Neuronal stem cell (in vitro differentiated cells): ENCODE data around the gene SLC28A1.
A peak's percentile ranks its signal among the peaks of the same experiment; 100 is the strongest.

Source experiments
- DNase-seq: peaks from one replicate; pipeline ENCODE4 v3.0.0-alpha.2; 2013; ENCODE audit warnings: low spot score
- H2AFZ ChIP-seq: one replicate; pipeline ENCODE4 v1.6.1; 2013; ENCODE audit warnings: mild to moderate bottlenecking, low read length, inconsistent platforms
- H2AK5ac ChIP-seq: 2 replicates; pipeline ENCODE4 v1.6.1; 2013; ENCODE audit warnings: low read depth, mild to moderate bottlenecking, inconsistent platforms, low read length, moderate library complexity, mixed read lengths
- H2BK120ac ChIP-seq: 2 replicates; pipeline ENCODE4 v1.6.1; 2013; ENCODE audit warnings: low read depth, mild to moderate bottlenecking, inconsistent platforms, low read length, moderate library complexity, mixed read lengths
- H2BK12ac ChIP-seq: one replicate; pipeline ENCODE4 v1.6.1; 2013; ENCODE audit warnings: low read length, inconsistent platforms
- H2BK15ac ChIP-seq: 2 replicates; pipeline ENCODE4 v1.6.1; 2013; ENCODE audit warnings: mild to moderate bottlenecking, low read length, inconsistent platforms, mixed read lengths
- H2BK5ac ChIP-seq: one replicate; pipeline ENCODE4 v1.6.1; 2013; ENCODE audit warnings: inconsistent platforms, mild to moderate bottlenecking, low read length, moderate library complexity
- H3K14ac ChIP-seq: one replicate; pipeline ENCODE4 v1.6.1; 2013; ENCODE audit warnings: low read length, inconsistent platforms
- H3K18ac ChIP-seq: 2 replicates; pipeline ENCODE4 v1.6.1; 2013; ENCODE audit warnings: low read length, inconsistent platforms
- H3K23ac ChIP-seq: 2 replicates; pipeline ENCODE4 v1.6.1; 2013; ENCODE audit warnings: low read depth, mild to moderate bottlenecking, mixed read lengths, low read length, inconsistent platforms; ENCODE audit not compliant: poor library complexity
- H3K27ac ChIP-seq: replicated peaks from 3 replicates; pipeline ENCODE4 v1.5.1; 2013; ENCODE audit warnings: low read length, inconsistent platforms
- H3K27me3 ChIP-seq, 3 experiments: 2 replicates each; pipeline ENCODE4 v1.6.1; 2013; ENCODE audit warnings: low read length in 3 of 3, mild to moderate bottlenecking in 2 of 3, inconsistent platforms in 1 of 3, low read depth in 1 of 3, mixed read lengths in 1 of 3, moderate library complexity in 1 of 3; ENCODE audit not compliant: control insufficient read depth in 3 of 3, insufficient read depth in 3 of 3
- H3K36me3 ChIP-seq, 2 donors: replicated peaks in 1 of 2; 2 replicates each; pipeline ENCODE4 v1.6.1; 2013; ENCODE audit warnings: low read length in 2 of 2; ENCODE audit not compliant: control insufficient read depth in 2 of 2, insufficient read depth in 2 of 2
- H3K4ac ChIP-seq: 2 replicates; pipeline ENCODE4 v1.6.1; 2013; ENCODE audit warnings: inconsistent platforms, mild to moderate bottlenecking, low read length, moderate library complexity
- H3K4me1 ChIP-seq, 2 donors: 1 replicate in 1 of 2; 2 replicates in 1 of 2; pipeline ENCODE4 v1.6.1; 2013; ENCODE audit warnings: low read length in 2 of 2, low read depth in 1 of 2; ENCODE audit not compliant: control insufficient read depth in 2 of 2, insufficient read depth in 1 of 2
- H3K4me2 ChIP-seq: one replicate; pipeline ENCODE4 v1.6.1; 2013; ENCODE audit warnings: mild to moderate bottlenecking, low read length, inconsistent platforms; ENCODE audit not compliant: insufficient read depth, poor library complexity, severe bottlenecking
- H3K4me3 ChIP-seq, 2 donors: 2 replicates each; pipeline ENCODE4 v1.5.1; 2013; ENCODE audit warnings: low read length in 2 of 2, mild to moderate bottlenecking in 2 of 2, inconsistent platforms in 1 of 2, moderate library complexity in 1 of 2
- H3K79me1 ChIP-seq: one replicate; pipeline ENCODE4 v1.6.1; 2013; ENCODE audit warnings: low read depth, mild to moderate bottlenecking, inconsistent platforms, low read length, moderate library complexity
- H3K9ac ChIP-seq: one replicate; pipeline ENCODE4 v1.6.1; 2013; ENCODE audit warnings: mild to moderate bottlenecking, low read depth, low read length, inconsistent platforms; ENCODE audit not compliant: poor library complexity
- H3K9me3 ChIP-seq, 2 donors: replicated peaks in 1 of 2; 2 replicates each; pipeline versions ENCODE3 to v1.6.1; 2013; ENCODE audit warnings: low read length in 2 of 2, mild to moderate bottlenecking in 2 of 2, inconsistent platforms in 1 of 2, low read depth in 1 of 2, mixed read lengths in 1 of 2, moderate library complexity in 1 of 2; ENCODE audit not compliant: control insufficient read depth in 2 of 2, insufficient read depth in 1 of 2
- H4K8ac ChIP-seq: one replicate; pipeline ENCODE4 v1.6.1; 2013; ENCODE audit warnings: low read depth, mild to moderate bottlenecking, inconsistent platforms, low read length, moderate library complexity
- H4K91ac ChIP-seq: one replicate; pipeline ENCODE4 v1.6.1; 2013; ENCODE audit warnings: low read length, low read depth, mild to moderate bottlenecking, inconsistent platforms; ENCODE audit not compliant: poor library complexity
- WGBS, 2 donors: extraction: QIAGEN DNeasy Blood & Tissue Kit; methylation state at CpG; one replicate each; pipeline ENCODE4 v1.1.7; 2013; ENCODE audit warnings: missing lambda C conversion rate in 2 of 2, mixed read lengths in 1 of 2; ENCODE audit not compliant: insufficient read length in 2 of 2, insufficient replicate concordance in 1 of 2; ENCODE audit errors: extremely low coverage in 2 of 2; 5-methylcytosine and 5-hydroxymethylcytosine counted together

The SLC28A1 gene

DNA sequence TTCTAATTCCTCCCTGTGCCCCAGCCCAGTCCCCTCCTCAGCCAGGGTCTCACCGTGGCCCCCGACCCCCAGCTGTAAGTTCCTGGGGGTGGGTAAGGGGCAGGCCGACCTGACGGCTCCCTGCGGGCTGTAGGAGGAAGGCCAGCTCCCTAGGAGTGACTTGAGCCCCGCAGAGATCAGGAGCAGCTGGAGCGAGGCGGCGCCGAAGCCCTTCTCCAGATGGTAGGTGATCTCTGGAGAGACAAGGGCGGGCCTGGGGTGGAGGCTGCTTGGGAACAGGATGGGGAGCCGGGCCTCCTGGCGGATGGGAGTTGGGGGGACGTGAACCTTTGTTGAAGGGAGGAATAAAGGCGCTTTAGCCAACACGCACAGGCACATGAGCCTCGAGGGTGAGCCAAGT is 4.2 kb downstream of the SLC28A1 start:
- no peak overlapping the region for H3K18ac ChIP-seq
- H2BK15ac ChIP-seq, result no peak overlapping the region
- WGBS, 2 donors, result no CpG with 5 or more reads among the region's 17 CpGs
- H2AK5ac ChIP-seq, result no peak overlapping the region
- H2BK5ac ChIP-seq, result peak overlapping the region; percentile 58
- no peak overlapping the region for H2BK12ac ChIP-seq
- H3K9me3 ChIP-seq, result no peaks in the 10 kb centered on the region
- no peak for DNase-seq
- H3K4me2 ChIP-seq, result no peak overlapping the region
- H3K9ac ChIP-seq, result no peak overlapping the region
- H4K8ac ChIP-seq, result no peak overlapping the region
- H4K91ac ChIP-seq, result no peak overlapping the region
- no peak overlapping the region for H3K4me3 ChIP-seq
- no peak overlapping the region for H3K4ac ChIP-seq
- peaks cover 0 to 2% of the 10 kb centered on the region in 2 donors for H3K4me1 ChIP-seq
- H3K23ac ChIP-seq, result no peak overlapping the region
- H3K36me3 ChIP-seq, result no peaks in the 10 kb centered on the region
- no peak overlapping the region for H3K27ac ChIP-seq
- peaks cover 0 to 18% (median 0%) of the 10 kb centered on the region in 3 experiments for H3K27me3 ChIP-seq
- no peak overlapping the region for H3K14ac ChIP-seq
- H2BK120ac ChIP-seq, result no peak overlapping the region
- H2AFZ ChIP-seq, result no peak overlapping the region
- no peaks in the 10 kb centered on the region for H3K79me1 ChIP-seq

DNA sequence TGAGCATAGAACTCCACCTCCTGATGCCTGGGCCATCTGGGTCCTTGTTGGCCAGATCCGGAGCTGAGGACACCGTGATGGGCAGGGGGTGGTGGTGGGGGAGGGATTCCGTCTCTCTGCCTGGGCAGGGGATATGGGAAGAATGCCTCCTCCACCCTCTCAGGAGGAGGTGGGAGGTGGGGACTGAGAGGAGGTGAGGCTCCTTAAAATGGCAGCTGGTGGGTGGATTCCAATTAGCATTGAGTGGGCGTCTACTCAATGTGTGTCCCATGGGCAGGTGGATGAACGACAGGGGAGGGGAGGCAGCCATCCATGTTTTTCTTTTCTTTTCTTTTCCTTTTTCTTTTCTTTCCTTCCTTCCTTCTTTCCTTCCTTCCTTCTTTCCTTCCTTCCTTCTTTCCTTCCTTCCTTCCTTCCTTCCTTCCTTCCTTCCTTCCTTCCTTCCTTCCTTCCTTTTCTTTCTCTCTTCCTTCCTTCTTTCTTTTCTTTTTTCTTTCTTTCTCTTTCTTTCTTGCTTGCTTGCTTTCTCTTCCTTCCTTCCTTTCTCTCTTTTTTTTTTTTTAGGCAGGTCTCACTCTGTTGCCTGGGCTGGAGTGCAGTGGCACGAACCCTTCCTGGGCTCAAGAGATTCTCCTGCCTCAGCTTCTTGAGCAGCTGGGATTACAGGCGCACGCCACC is 5.0 kb downstream of the SLC28A1 start:
- WGBS, 2 donors, result no CpG with 5 or more reads among the region's 8 CpGs
- H3K23ac ChIP-seq, result peak overlapping the region; percentile 29
- H3K14ac ChIP-seq, result no peak overlapping the region
- no peaks in the 10 kb centered on the region for H3K79me1 ChIP-seq
- no peak overlapping the region for H2BK5ac ChIP-seq
- H3K9ac ChIP-seq, result peak overlapping the region; percentile 14
- peaks cover 0 to 15% (median 0%) of the 10 kb centered on the region in 3 experiments for H3K27me3 ChIP-seq
- DNase-seq, result no peak
- no peak overlapping the region for H4K8ac ChIP-seq
- H2AK5ac ChIP-seq, result no peak overlapping the region
- no peaks in the 10 kb centered on the region for H3K9me3 ChIP-seq
- no peak overlapping the region for H3K27ac ChIP-seq
- no peak overlapping the region for H3K4ac ChIP-seq
- no peaks in the 10 kb centered on the region for H3K36me3 ChIP-seq
- H3K18ac ChIP-seq, result peak overlapping the region; percentile 19
- H2BK15ac ChIP-seq, result no peak overlapping the region
- H3K4me2 ChIP-seq, result no peak overlapping the region
- H3K4me1 ChIP-seq, result peaks cover 0 to 2% of the 10 kb centered on the region in 2 donors
- no peak overlapping the region for H2BK120ac ChIP-seq
- no peak overlapping the region for H2AFZ ChIP-seq
- H4K91ac ChIP-seq, result no peak overlapping the region
- no peak overlapping the region for H2BK12ac ChIP-seq
- H3K4me3 ChIP-seq, result no peak overlapping the region

GRCh38 chr15:84889991-84890669 is 5.7 kb downstream of the SLC28A1 start:
- Histone ChIP-seq H3K27ac (no peak overlapping the region), H3K9me3 (no peaks in the 10 kb centered on the region), H3K14ac (no peak overlapping the region), H2AFZ (no peak overlapping the region), H3K4me3 (no peak overlapping the region), H3K4me1 (peaks cover 0 to 2% of the 10 kb centered on the region in 2 donors), H3K79me1 (no peaks in the 10 kb centered on the region), H3K18ac (peak overlapping the region; percentile 24), H2BK120ac (no peak overlapping the region), H3K4me2 (no peak overlapping the region), H3K27me3 (peaks cover 0 to 13% (median 0%) of the 10 kb centered on the region in 3 experiments), H3K23ac (no peak overlapping the region), H3K9ac (no peak overlapping the region), H3K4ac (no peak overlapping the region), H2AK5ac (no peak overlapping the region), H2BK5ac (no peak overlapping the region), H4K8ac (no peak overlapping the region), H2BK12ac (no peak overlapping the region), H2BK15ac (no peak overlapping the region), H3K36me3 (no peaks in the 10 kb centered on the region), H4K91ac (no peak overlapping the region)
- DNase-seq, result no peak
- WGBS, 2 donors, result no CpG with 5 or more reads among the region's 6 CpGs

GRCh38 chr15:84890670-84891162 is 6.3 kb downstream of the SLC28A1 start:
- Histone ChIP-seq H3K9ac (no peak overlapping the region), H3K4me3 (no peak overlapping the region), H2BK12ac (no peak overlapping the region), H3K36me3 (no peaks in the 10 kb centered on the region), H3K4me2 (no peak overlapping the region), H3K27ac (no peak overlapping the region), H3K79me1 (no peaks in the 10 kb centered on the region), H4K91ac (no peak overlapping the region), H3K23ac (no peak overlapping the region), H2AFZ (no peak overlapping the region), H3K14ac (no peak overlapping the region), H3K18ac (no peak overlapping the region), H3K4ac (no peak overlapping the region), H2BK15ac (no peak overlapping the region), H2BK120ac (no peak overlapping the region), H3K4me1 (peaks cover 0 to 2% of the 10 kb centered on the region in 2 donors), H2AK5ac (no peak overlapping the region), H4K8ac (no peak overlapping the region), H3K9me3 (no peaks in the 10 kb centered on the region), H2BK5ac (no peak overlapping the region), H3K27me3 (peaks cover 0 to 11% (median 0%) of the 10 kb centered on the region in 3 experiments)
- WGBS, 2 donors, result no CpG with 5 or more reads among the region's 5 CpGs
- no peak for DNase-seq
